Glutamatergic neuron (in vitro differentiated cells): ENCODE measurements around the gene SPACA1. TPM values are rescaled to one million over a fixed set of nuclear protein-coding genes. Genes with fewer than 3 reads are reported as not detected.

Source experiments
- DNase-seq: peaks from one replicate; pipeline ENCODE4 v3.0.0; 2022
- H3K27ac Mint-ChIP-seq: one replicate; pipeline ENCODE4 v1.8.0; 2020; ENCODE audit warnings: mild to moderate bottlenecking, mixed read lengths, inconsistent platforms; ENCODE audit not compliant: unreplicated experiment
- H3K27me3 Mint-ChIP-seq: one replicate; pipeline ENCODE4 v1.8.0; 2020; ENCODE audit warnings: mild to moderate bottlenecking, moderate library complexity, mixed read lengths, inconsistent platforms; ENCODE audit not compliant: unreplicated experiment
- H3K36me3 Mint-ChIP-seq: one replicate; pipeline ENCODE4 v1.8.0; 2020; ENCODE audit warnings: mild to moderate bottlenecking, mixed read lengths, inconsistent platforms; ENCODE audit not compliant: unreplicated experiment
- H3K4me1 Mint-ChIP-seq: one replicate; pipeline ENCODE4 v1.8.0; 2020; ENCODE audit warnings: mild to moderate bottlenecking, low read depth, mixed read lengths, inconsistent platforms; ENCODE audit not compliant: unreplicated experiment
- H3K4me3 Mint-ChIP-seq: one replicate; pipeline ENCODE4 v1.8.0; 2020; ENCODE audit warnings: mild to moderate bottlenecking, mixed read lengths, inconsistent platforms; ENCODE audit not compliant: unreplicated experiment
- H3K9me3 Mint-ChIP-seq: one replicate; pipeline ENCODE4 v1.8.0; 2020; ENCODE audit warnings: mild to moderate bottlenecking, moderate library complexity, mixed read lengths, inconsistent platforms; ENCODE audit not compliant: unreplicated experiment
- total RNA-seq: library from RNA; stranded (reverse); fragmentation: NEBNext Ultra II Directional; extraction: Animal tissue kit (Norgen Biotek cat#: 25700); gene quantifications from one replicate; pipeline ENCODE4 v1.2.1, GENCODE V29; 2021; ENCODE audit not compliant: unreplicated experiment
- TF ChIP-seq, protein P1 (sequence below): fragments of 200-600 bp; sonication (generic); IDR thresholded peaks from one replicate; pipeline ENCODE4 v1.5.0; 2021; ENCODE audit not compliant: partially characterized antibody, unreplicated experiment

The SPACA1 gene
- total RNA-seq, 1 donor from 2014 or later, result not detected

DNA sequence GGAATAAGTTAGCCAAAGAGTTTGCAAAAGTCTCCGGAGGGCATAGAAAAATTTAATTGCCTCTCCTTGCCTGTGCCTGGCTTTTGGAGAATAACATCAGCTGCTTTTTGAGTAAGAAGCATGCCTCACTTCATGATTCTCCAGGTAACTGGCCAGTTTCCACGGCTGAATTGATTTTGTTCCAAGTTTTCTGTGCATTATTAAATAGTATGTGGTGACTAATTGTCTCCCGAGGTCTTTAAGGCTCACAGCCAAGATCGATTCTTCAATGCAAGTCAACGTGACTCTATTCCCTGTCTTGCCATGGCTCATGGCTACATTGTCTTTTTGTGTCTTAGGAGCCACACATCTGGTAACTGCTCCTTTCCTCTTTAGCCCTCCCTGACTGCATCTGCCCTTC, 64.3 kb downstream of the SPACA1 start:
- no peak overlapping the region for H3K4me3 Mint-ChIP-seq
- H3K4me1 Mint-ChIP-seq, result peaks cover 4% of the 10 kb centered on the region
- H3K27me3 Mint-ChIP-seq, result no peaks in the 10 kb centered on the region
- DNase-seq, result no peak
- H3K9me3 Mint-ChIP-seq, result no peaks in the 10 kb centered on the region
- TF ChIP-seq, protein P1, sequence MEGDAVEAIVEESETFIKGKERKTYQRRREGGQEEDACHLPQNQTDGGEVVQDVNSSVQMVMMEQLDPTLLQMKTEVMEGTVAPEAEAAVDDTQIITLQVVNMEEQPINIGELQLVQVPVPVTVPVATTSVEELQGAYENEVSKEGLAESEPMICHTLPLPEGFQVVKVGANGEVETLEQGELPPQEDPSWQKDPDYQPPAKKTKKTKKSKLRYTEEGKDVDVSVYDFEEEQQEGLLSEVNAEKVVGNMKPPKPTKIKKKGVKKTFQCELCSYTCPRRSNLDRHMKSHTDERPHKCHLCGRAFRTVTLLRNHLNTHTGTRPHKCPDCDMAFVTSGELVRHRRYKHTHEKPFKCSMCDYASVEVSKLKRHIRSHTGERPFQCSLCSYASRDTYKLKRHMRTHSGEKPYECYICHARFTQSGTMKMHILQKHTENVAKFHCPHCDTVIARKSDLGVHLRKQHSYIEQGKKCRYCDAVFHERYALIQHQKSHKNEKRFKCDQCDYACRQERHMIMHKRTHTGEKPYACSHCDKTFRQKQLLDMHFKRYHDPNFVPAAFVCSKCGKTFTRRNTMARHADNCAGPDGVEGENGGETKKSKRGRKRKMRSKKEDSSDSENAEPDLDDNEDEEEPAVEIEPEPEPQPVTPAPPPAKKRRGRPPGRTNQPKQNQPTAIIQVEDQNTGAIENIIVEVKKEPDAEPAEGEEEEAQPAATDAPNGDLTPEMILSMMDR, result no peak
- no peaks in the 10 kb centered on the region for H3K36me3 Mint-ChIP-seq
- H3K27ac Mint-ChIP-seq, result no peak overlapping the region

DNA sequence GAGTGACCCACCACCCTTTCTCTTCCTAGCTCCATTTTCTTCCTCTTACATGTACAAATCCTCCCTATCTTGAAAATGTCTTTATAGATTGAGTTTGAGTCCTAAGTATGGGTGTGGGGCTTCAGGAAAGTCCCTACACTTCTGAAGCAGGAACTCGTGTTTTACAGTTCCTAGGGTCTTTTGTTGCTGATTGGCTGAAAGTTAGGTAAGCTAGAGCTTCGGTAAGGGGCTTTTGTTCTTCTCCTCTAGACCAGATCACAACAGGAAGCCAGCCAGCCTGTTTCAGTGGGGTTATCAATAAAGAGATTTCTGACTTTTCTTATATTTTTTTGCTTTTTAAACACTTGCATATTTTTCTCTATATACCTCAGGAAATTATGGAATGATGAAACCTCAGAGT, 67.2 kb downstream of the SPACA1 start:
- Mint-ChIP-seq H3K27ac (no peak overlapping the region), H3K27me3 (no peaks in the 10 kb centered on the region), H3K9me3 (no peaks in the 10 kb centered on the region), H3K4me1 (peaks cover 13% of the 10 kb centered on the region), H3K36me3 (no peaks in the 10 kb centered on the region), H3K4me3 (no peak overlapping the region)
- TF ChIP-seq, protein P1, result no peak
- no peak for DNase-seq

DNA sequence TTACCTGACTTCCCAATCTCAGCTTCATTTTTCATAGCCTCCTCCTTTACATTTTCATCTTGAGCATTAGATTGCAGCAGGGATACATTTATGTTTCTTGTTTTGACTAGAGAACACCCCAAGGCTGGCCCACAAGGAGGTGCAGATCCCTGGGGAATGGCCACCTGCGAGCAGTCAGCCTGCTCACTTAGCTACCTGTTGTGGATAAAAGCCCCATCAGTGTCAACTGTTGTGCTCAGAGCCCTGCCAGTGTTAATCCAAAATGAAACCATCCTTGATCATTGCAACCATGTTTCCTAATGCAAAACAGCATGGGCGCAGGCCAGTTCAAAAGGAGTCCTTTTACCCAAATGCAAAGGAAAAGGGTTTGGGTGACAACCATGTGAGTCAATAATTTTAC, 67.7 kb downstream of the SPACA1 start:
- TF ChIP-seq, protein P1, result no peak
- Mint-ChIP-seq H3K27me3 (no peaks in the 10 kb centered on the region), H3K9me3 (no peaks in the 10 kb centered on the region), H3K4me3 (no peak overlapping the region), H3K4me1 (peaks cover 18% of the 10 kb centered on the region), H3K36me3 (no peaks in the 10 kb centered on the region), H3K27ac (no peak overlapping the region)
- no peak for DNase-seq

DNA sequence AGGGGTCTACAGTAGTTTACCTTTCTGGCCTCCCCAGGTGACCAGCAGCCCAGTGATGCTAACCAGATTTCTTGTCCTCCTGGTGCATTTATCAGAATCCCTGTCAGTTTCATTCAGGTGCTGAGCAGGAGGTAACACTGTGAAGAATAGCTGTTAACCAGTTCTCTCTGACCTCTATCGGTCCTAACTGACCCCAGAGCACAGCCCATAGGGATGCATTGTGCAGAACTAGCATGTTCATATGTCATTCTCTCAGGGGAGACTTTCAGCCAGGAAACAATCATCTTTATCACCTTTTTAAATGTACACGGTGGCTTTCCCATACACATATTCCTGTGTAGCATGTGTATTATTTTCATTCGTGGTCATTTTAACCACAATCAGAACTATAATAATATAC, 68.6 kb downstream of the SPACA1 start:
- Mint-ChIP-seq H3K27ac (no peak overlapping the region), H3K9me3 (no peaks in the 10 kb centered on the region), H3K36me3 (no peaks in the 10 kb centered on the region), H3K4me1 (peaks cover 18% of the 10 kb centered on the region), H3K27me3 (no peaks in the 10 kb centered on the region), H3K4me3 (no peak overlapping the region)
- TF ChIP-seq, protein P1, result no peak
- no peak for DNase-seq

Other genes with a start within 250 kb of the SPACA1 start
- gene CNR1, start 118.5 kb downstream of the SPACA1 start, total RNA-seq, result 143 TPM